Inflammatory macrophage (primary cell): ENCODE results near the gene KCNMA1.

Experiments used
- DNase-seq, 2 donors: peaks; one replicate each; pipeline ENCODE4 v3.0.0-alpha.2; 2020 to 2022

KCNMA1 gene

DNA sequence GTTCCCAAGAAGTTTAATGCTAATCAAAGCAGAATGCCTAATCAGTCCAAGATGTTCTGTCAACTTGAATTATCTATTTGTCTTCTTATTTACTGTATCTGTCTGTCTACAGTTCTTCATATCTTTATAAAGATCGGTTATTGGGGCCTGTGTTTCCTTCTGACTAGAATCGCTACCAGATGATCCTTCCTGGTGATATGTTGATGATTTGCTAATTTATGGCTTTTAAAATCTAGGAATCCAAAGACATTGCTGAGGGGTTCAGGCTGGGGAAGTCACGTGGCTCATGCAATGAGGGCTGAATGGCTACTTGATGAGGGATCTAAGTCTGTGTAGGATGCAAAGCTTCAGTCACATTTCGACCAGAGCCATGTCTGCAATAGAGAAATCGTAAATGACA lies 536.3 kb downstream of the KCNMA1 start:
- no peak for DNase-seq

DNA sequence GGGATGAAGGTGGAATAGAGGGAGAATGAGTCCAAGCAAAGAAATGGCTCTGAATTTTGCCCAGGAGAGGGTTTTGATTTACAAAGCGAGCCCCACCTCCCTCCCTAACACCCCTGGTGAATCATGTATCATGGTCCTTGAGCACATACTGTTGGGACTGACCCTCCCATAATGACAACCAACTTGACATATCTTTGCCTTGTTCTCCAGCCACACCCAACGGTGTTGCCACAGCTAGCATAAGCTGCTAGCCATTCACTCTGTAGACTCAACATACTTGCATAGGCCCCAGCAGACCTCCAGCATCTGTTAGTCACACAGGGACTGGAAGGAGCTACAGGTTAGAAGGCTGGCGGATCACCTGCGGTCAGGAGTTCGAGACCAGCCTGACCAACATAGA lies 538.5 kb downstream of the KCNMA1 start:
- no peak for DNase-seq

DNA sequence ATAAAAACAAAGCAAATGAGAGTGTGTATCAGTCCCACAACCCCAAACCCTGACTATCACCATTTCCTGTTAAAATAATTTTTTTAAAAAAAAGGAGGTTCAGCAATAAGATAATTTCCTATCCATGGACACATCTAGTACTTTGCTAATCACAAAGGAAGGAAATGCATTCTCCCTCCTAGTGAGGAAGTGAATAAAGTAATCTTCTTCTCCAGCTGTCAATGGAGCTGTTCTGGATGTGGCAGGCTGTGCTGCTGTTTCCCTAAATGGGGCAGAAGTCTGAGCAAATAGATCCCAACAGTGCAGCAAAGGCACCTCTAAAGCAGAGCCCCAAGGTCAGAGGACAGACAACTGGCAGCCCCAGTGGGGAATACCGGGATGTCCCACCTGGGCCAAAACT lies 540.0 kb downstream of the KCNMA1 start:
- DNase-seq, result no peak

DNA sequence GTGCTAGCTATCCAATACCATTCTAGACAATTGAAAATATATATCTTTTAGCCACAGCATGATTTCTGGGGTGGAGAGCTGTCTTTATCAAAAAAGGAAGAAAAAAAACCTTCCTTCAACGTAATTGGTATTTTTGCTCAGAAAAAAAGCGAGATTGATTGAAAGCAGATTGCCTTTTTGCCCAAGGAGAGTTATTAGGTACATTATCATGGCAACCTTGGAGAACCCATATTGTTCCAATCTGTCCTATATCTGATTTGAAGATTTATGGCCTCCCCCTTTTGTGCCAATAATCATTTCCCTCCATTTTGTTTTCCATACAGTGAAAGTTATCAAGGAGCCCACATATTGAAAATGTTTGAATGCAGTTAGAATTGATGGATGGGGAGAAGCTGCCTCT lies 544.5 kb downstream of the KCNMA1 start:
- no peak for DNase-seq

DNA sequence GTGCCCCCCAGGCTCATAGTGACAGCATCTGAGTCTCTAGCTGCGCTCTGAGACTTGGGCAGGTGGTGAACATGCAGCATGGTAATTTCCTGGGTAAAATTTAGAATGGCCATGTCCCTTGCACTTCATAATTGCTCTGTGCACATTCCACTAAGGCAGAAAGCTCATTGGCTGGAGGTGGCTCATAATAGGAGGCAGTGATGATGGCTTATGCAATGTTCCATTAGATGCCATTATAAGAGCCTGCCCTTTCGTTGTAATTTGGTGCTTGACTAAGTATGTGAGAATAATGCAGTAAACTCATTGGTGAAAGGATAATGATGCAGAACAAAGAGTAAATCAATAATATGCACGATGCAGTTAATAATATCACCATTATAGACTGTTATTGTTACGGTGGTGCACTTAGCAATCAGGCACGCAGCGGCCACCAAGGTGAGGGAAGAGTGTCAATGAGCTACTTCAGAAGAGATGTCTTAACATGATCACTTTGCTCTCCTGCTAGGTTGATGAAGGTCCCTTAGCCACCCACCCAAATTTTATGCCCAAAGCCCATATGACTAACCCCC lies 545.9 kb downstream of the KCNMA1 start:
- no peak for DNase-seq

DNA sequence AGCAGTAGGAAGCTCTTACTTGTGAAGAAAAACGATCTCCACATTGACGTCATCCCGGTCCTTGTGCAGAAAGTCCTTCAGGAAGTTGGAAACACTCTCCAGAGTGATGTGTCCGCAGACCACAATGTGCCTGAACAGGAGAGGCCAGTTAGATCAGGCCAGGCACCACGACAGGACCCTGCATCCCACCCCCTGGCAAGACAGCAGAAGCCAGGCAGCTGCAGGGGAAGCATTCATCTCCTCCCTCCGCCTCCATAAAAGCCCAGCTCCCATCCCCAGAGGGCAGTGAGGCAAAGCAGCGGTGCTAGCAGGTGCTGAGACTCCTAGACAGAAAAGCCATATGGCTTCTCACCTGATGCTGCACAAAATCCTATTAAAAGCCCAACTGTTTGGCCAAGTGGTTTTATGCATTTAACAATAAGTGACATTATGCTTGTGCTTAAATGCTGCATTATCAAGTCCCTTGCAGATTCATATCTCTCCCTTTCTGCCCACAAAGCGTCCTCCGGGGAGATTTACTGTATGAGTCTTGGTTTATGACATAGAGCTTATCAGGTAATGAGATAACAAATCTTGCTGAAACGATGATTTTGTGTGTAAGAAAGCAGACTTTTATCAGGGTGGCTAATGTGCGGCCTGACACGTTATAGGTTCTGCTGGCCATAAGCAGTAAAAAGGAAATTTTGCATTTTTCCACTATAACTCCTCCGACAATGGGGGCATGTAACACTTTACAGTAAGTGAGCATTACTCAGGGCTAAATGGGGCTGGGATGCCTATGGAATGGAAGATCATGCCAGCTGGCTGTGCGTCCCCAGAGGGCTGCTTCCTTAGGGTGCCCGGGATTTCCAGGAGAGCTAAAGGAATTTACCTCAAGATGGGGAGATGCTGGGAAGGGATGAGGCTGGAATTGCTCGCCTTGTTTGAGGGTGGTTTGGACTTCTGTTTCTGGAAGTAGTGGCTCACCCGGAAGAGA lies 546.9 kb downstream of the KCNMA1 start:
- DNase-seq, result no peak

DNA sequence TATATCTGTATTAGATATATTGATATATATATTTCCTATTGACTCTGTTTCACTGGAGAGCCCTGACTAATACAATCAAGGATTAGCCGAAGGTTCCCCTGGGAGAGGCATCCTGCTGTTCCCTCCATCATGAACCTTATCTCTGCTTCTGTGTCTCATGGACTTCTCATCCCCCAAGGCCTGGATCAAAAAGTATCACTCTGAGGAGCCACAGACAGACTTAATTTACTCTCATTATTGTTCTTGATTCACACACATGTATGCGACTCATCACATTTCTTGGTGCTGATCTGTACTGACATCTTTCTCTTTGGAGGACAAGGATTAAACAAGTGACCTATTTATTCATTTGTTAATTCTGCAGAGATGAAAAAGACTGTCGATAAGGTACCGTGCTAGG lies 550.2 kb downstream of the KCNMA1 start:
- no peak for DNase-seq

DNA sequence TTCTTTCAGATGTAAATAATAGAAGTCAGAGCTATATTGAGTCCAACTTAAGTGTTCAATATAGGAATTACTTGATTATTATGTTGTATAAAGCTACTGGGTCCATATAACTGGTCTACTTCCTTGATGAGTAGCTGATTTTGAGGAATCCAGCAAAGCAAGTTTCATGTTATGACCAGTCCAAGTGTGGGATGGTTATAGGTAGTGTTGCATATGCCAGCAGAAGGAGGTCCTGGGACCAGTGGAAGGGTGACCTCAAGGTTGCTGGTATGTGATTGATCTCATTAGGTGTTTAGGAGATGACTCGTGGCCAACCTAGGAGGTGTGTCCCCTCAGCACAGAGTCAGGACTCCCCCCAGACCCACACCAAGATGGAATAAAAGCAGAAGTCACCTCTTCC lies 551.5 kb downstream of the KCNMA1 start:
- DNase-seq, result no peak

DNA sequence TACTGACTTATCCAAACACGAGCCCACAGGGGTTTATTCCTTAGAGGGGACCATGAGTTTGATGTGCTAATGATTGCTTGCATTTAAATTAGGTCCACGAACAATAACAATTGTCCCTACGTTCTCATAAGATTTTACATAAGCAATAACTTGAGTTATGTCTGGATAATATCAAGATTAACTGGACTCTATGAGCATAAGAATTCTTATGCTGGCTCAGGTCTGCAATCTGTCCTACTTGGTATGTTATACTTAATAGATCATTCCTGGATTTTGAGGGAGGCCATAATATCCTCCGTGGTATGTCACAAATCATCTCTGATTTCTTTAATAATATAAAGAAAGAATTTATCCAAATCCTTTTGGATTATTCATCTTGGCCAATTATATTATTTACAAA lies 552.3 kb downstream of the KCNMA1 start:
- no peak for DNase-seq

DNA sequence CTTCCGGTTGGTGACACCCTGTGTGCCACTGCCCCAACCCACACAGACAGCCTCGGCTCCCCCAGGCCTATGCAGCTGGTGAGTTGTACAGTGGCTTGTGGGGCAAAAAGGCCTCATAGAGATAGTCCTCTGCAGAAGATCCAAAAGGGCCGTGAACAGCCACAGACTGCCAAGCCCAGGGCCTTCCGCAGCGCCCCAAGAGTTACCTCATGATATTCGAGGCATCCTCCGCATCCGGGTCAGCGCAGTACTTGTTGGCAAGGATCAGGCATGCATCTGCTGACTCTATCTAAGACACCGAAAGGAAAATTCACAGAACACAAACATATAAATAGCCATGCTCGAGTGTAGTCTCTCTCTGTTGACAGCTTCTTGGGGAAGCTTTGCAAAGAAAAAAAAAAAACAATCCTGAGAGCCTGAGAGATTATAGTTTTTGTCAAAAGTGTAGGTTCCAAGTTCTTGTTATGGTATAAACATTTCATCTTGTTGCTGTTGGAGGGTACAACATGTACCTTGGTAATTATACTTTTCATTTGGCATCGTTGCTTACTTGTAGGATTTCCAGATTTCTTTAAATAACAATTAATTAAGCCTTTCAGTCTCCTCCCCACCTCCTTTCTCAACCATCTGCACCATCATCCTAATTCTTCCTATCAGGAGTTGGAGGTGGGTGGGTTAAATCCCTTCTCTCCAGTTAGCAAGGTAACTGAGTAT lies 553.0 kb downstream of the KCNMA1 start:
- no peak for DNase-seq

DNA sequence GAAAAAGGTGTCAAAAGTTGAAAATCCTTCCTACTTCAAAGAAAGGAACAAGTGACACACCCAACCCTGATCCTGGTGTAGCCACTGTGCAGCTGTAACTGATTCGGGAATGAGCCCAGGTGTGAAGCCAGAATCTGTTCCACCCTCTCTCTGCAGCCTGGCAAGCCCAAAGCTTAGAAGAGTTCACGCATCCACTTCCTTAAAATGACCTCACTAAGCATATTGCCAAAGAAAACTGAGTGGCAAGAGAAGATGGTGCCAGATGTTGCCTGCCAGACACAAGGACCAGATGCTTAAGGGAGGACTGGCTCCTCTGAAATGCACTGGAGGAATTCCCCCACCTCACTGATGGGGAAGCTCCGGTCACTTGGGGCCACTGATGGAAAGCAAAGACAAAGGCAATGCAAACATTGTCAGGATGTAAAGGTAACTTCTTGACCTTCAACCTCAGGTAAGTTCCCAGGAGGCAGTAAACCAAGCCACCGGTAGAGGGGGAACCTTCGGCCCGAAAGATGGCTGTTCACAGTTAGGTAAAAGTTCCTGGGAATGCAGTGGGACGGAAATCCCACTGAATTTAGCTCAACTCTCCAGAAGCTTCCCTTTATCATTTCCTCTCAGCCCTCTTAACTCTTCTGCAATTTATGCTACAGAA lies 554.9 kb downstream of the KCNMA1 start:
- DNase-seq, result peak; percentile 38 to 51

DNA sequence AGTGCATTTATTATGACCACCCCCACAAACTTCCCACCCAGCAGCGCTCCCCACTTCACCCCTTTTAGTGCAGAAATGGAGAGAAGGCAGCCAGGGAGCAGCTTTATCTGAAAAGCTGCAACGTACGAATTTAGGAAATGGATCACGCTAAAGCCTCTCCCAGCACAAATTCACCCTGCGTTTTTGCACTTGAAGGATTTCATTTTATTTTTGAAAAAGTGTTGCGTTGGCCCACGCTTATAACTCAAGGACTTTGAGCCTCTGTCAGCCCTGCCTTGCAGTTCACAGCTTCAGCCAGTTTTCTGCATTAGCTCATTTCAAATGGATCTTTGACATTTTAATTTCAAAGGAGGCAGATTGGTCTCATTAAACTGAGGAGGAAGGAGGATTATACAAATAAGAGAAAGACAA lies 556.1 kb downstream of the KCNMA1 start:
- no peak for DNase-seq

DNA sequence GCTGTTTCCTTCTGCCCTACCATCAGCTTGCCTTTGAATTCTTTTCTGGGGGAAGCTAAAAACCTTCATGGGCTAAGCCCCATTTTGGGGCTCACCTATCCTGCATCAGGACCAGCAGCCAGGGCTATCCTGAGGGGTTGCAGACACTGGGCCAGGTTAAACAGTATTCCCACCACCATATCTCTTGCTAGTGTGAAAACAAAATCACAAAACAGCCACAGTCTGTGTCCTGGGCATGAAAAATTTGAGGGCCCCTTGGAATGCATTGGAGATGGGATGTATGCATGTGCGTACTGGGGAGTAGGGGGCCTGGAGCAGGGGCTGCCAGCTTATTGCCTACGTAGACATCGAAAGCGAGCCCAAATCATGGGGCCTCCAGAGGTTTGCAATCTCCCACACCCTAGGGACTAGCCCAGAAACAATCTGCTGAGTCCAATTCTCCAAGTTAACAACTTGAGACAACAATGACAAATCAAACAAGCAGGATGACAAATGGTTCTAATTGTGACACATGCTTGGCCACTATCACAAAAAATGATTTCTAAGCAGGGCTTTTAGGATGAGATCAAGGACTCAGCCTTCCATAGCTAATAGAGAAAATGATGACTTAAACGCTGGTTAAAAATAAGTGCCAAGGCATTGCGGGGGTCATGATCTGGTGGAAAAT lies 557.1 kb downstream of the KCNMA1 start:
- no peak for DNase-seq

DNA sequence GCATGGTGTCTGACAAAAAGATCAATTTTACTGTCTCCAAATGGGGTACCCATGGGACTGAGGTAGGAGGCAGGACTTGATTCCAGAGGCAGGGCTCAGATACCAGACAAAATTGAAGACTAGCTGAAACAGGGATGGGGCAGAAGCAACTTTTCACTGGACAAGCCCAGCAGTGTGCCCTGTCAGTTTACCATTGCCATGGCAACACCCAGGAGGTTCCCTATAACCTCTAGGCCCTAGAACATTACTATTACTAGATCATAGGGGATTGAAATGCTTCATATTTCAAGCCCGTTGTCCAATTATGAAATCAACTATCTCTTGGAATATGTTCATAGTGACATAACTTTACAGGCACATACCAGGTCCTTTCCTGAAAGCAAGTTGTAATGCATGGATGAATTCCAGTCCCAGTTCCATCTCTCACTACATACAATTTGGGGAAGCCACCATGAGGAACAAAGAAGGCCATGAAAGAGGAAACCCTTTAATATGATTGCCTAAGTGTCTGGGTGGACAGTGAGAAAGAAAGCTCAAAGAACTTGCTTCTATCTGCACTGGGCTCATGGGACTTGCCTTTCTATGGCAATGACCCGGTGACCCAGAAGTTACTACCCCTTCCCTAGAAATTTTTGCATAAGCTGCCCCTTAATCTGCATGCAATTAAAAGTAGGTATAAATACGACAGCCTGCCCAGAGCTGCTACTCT lies 557.9 kb downstream of the KCNMA1 start:
- peak; percentile 81 to 89 for DNase-seq

DNA sequence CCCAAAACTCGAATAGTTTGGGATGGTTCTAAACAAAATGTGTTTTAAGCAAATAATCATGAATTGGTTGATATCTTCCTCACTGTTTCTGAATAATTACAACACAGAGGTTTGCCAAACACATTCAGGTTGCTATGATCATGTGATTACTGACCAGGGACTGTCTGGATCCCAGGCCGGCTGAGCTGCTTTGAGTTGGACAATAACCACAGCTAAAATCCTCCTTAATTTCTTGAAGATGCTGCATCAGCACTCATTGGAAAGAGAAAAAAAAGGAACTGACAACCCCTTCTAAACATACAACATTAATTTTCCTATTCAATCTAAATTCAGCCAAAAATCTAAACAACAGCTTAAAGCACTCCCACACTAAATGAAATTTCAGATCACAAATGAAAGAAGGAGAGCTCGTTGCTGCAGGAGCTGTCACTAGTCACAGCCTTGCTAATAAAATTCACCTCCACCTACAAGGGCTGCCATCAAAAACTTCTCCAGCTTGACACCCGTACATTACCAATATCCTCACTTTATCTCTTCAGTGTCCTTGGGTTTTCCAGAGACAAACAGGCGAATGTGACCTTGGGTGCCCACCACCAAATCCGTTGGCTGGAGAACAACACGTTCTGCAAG lies 560.2 kb downstream of the KCNMA1 start:
- no peak for DNase-seq

DNA sequence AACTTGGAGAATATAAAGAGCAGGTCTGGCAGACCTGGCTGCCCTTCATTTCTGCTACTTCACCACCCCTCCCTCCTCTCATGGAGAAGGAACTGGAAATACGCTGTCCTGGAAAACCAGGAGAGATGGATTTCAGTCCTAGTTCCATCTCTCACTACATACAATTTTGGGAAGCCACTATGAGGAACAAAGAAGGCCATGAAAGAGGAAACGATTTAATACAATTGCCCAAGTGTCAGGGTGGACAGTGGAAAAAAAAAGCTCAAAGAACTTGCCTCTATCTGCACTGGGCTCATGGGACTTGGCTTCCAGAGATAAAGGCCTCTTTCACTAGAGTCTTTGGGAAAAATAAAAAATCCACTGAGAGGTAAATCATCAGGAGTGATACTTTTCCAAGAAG lies 561.7 kb downstream of the KCNMA1 start:
- peak; percentile 51 to 54 for DNase-seq

DNA sequence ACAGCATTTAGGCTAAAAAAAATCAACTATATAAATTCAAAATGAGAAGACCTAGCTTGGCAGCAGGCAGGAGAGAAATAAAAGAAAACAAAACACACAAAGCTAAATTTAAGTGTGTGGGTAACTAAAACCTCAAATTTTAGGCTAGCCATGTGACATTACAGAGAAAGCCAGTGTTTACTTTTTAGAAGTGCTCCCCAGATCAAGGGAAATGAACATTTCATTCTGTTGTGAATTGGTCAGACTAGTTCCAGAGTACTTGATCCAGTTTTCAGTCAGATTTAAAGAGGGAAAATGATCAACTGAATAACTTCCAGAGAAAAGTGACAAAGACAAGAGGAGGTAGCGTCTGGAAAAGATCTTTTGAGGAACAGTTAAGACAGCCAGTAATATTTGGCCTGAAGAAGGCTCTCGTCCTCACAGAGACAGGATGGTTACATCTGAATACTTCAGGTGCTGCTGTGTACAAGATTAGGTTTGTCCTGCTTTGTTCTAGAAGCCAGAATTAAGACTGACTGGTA lies 563.4 kb downstream of the KCNMA1 start:
- no peak for DNase-seq

DNA sequence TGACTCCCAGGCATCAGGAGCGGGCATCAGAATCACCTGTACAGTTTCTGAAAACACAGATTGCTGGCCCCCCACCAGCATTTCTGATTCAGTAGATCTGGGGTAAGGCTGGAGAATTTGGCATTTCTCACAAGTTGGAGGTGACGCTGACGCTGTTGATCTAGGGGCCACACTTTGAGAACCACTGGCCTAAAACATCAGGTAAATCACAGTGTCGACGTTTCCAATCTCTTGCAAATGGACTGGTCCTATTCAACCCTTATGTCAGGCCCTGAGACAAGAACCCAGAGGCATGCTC lies 564.0 kb downstream of the KCNMA1 start:
- no peak for DNase-seq

DNA sequence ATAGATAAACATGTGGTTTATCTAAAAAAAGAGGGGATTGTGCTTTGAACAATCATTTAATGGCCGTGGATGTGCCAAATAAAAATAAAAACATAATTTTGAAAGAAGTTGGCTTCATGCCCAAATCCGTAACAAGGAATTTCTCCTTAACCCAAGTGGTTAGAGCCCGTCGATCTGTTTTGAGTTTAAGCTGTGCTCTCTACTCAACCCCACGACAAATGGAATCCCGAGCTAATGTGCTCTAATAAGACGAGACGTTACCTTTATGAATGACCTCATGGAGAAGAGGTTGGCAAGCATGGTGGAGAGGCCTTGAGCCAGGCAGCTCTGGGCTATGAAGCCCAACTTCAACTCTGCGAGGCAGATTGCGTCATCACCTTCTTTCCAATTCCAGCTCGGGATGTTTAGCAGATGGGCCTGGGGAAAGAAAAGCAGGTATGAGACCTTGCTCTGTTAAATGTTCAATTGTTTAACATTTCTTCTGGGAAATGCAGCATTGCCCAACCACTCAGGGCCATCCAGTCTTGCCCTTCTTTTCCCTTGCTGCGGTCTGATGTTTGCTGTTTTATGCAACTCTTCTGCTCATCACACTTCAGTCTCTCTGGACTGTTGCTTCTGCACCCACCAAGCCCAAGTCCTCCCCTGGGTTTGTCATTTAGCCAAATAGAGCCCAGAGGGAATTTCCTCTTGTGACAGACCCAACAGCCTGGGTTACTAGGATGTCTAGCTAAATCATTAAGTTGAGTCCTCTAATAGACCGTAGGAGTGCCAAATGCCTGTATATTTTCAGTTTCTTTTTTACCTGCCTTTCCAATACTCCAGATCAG lies 564.6 kb downstream of the KCNMA1 start:
- no peak for DNase-seq

DNA sequence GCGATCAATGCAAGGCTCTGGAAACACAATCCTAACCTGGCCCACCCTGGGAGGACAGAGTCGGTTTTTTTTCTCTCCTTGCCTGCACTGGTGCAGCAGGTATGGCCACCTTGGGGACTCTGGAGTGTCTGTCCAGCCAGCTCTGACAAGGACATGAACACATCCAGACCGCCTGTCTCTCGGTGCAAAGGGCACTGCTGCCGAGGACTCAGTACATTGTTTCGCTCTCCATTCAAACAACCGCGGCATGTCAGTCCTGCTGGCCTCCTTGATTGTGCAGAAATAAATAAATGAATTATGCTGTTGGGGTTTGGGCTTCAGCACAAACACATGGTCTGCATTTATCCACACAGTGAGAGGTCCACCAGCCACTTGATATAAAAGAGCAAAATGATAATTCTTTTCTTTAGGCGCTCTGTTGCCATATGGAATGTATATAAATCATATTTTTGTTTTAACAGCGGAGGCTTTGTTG lies 565.2 kb downstream of the KCNMA1 start:
- no peak for DNase-seq
